DND-41 (cell line): ENCODE results near the gene KANSL1.

Experiments
- ATAC-seq: fragments of 200-7000 bp; cut with Tn5 transposase; 3 replicates; pipeline ENCODE4 v1.9.1; 2021; ENCODE audit warnings: low read depth; ENCODE audit not compliant: insufficient read depth
- DNase-seq: peaks from one replicate; pipeline ENCODE4 v3.0.0-alpha.2; 2020
- H2AFZ ChIP-seq: 2 replicates; pipeline ENCODE4 v1.6.0; 2012; ENCODE audit warnings: low read depth, low read length
- H3K27ac ChIP-seq: 2 replicates; pipeline ENCODE4 v1.5.1; 2012; ENCODE audit warnings: low read length, inconsistent platforms
- H3K27me3 ChIP-seq: fragments of 200-600 bp; sonication (generic); 2 replicates; pipeline ENCODE4 v1.6.0; 2012; ENCODE audit warnings: low read length, mild to moderate bottlenecking, inconsistent platforms; ENCODE audit not compliant: insufficient read depth, poor library complexity
- H3K36me3 ChIP-seq: 2 replicates; pipeline ENCODE4 v1.5.1; 2012; ENCODE audit warnings: low read length, inconsistent platforms; ENCODE audit not compliant: insufficient read depth
- H3K4me1 ChIP-seq: 2 replicates; pipeline ENCODE4 v1.5.1; 2012; ENCODE audit warnings: mild to moderate bottlenecking, low read length; ENCODE audit not compliant: insufficient read depth
- H3K4me2 ChIP-seq: 2 replicates; pipeline ENCODE4 v1.6.0; 2012; ENCODE audit warnings: mild to moderate bottlenecking, moderate library complexity, low read length, inconsistent platforms; ENCODE audit not compliant: insufficient read depth
- H3K4me3 ChIP-seq, 2 experiments: fragments of 200-600 bp in 1 of 2; shearing (Covaris generic) in 1 of 2; 2 replicates each; pipeline ENCODE4 v1.5.1; 2012 to 2016; ENCODE audit warnings: inconsistent platforms in 2 of 2, low read length in 2 of 2, mild to moderate bottlenecking in 2 of 2, low read depth in 1 of 2, moderate library complexity in 1 of 2
- H3K79me2 ChIP-seq: 2 replicates; pipeline ENCODE4 v1.6.0; 2012; ENCODE audit warnings: low read length, inconsistent platforms; ENCODE audit not compliant: insufficient read depth
- H3K9ac ChIP-seq: 2 replicates; pipeline ENCODE4 v1.6.0; 2012; ENCODE audit warnings: low read depth, mild to moderate bottlenecking, inconsistent platforms, low read length, moderate library complexity
- H3K9me3 ChIP-seq: 2 replicates; pipeline ENCODE4 v1.5.1; 2012; ENCODE audit warnings: low read length, moderate library complexity, mild to moderate bottlenecking, inconsistent platforms; ENCODE audit not compliant: insufficient read depth, severe bottlenecking
- H4K20me1 ChIP-seq: 2 replicates; pipeline ENCODE4 v1.6.0; 2012; ENCODE audit warnings: low read length; ENCODE audit not compliant: insufficient read depth
- EZH2 ChIP-seq: IDR thresholded peaks from 3 replicates; pipeline ENCODE4 v1.6.1; 2012; ENCODE audit warnings: borderline replicate concordance, low read depth, mild to moderate bottlenecking, moderate library complexity, low read length, inconsistent platforms; ENCODE audit not compliant: severe bottlenecking
- TF ChIP-seq, protein P1 (sequence below): IDR thresholded peaks from 2 replicates; pipeline ENCODE4 v1.5.1; 2012; ENCODE audit warnings: borderline replicate concordance, low read length, moderate library complexity, mild to moderate bottlenecking; ENCODE audit not compliant: poor library complexity, severe bottlenecking; ENCODE audit errors: extremely low read depth

The KANSL1 gene

GRCh38 chr17:45984368-45984767 is 208.9 kb downstream of the KANSL1 start:
- Histone ChIP-seq H3K4me1 (no peaks in the 10 kb centered on the region), H3K27me3 (peaks cover 4% of the 10 kb centered on the region), H3K36me3 (no peaks in the 10 kb centered on the region), H3K4me2 (no peak overlapping the region), H3K79me2 (no peaks in the 10 kb centered on the region), H4K20me1 (no peaks in the 10 kb centered on the region), H3K9me3 (no peaks in the 10 kb centered on the region), H3K9ac (no peak overlapping the region), H3K27ac (no peak overlapping the region), H2AFZ (no peak overlapping the region), H3K4me3 (no peak overlapping the region)
- no peak for DNase-seq
- no peak for TF ChIP-seq EZH2
- TF ChIP-seq, protein P1, sequence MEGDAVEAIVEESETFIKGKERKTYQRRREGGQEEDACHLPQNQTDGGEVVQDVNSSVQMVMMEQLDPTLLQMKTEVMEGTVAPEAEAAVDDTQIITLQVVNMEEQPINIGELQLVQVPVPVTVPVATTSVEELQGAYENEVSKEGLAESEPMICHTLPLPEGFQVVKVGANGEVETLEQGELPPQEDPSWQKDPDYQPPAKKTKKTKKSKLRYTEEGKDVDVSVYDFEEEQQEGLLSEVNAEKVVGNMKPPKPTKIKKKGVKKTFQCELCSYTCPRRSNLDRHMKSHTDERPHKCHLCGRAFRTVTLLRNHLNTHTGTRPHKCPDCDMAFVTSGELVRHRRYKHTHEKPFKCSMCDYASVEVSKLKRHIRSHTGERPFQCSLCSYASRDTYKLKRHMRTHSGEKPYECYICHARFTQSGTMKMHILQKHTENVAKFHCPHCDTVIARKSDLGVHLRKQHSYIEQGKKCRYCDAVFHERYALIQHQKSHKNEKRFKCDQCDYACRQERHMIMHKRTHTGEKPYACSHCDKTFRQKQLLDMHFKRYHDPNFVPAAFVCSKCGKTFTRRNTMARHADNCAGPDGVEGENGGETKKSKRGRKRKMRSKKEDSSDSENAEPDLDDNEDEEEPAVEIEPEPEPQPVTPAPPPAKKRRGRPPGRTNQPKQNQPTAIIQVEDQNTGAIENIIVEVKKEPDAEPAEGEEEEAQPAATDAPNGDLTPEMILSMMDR, result no peak
- no peak for ATAC-seq

DNA sequence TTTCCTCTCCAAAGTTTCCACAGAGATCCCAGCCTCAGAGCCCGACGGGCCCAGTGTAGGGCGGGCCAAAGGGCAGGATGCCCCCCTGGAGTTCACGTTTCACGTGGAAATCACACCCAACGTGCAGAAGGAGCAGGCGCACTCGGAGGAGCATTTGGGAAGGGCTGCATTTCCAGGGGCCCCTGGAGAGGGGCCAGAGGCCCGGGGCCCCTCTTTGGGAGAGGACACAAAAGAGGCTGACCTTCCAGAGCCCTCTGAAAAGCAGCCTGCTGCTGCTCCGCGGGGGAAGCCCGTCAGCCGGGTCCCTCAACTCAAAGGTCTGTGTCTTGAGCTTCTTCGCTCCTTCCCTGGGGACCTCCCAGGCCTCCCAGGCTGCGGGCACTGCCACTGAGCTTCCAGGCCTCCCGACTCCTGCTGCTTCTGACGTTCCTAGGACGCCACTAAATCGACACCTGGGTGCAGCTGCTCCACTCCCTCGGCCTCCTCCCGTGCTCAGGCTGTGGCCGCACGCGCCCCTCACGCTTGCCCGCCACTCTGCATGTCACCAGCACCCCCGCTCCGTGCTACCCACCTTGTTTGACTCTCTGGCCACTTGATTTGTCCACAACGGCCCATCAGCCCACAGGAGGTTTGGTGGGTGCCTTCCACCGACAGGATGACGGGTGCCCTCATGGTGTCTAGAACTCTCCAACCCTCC is 209.5 kb downstream of the KANSL1 start:
- ATAC-seq (no peak), DNase-seq (no peak)
- Histone ChIP-seq H3K4me3 (no peak overlapping the region), H3K4me1 (no peaks in the 10 kb centered on the region), H3K27ac (no peak overlapping the region), H3K36me3 (no peaks in the 10 kb centered on the region), H3K9me3 (no peaks in the 10 kb centered on the region), H4K20me1 (no peaks in the 10 kb centered on the region), H3K27me3 (peaks cover 4% of the 10 kb centered on the region), H2AFZ (no peak overlapping the region), H3K79me2 (no peaks in the 10 kb centered on the region), H3K4me2 (no peak overlapping the region), H3K9ac (no peak overlapping the region)
- TF ChIP-seq EZH2, result no peak
- TF ChIP-seq, protein P1, result no peak

DNA sequence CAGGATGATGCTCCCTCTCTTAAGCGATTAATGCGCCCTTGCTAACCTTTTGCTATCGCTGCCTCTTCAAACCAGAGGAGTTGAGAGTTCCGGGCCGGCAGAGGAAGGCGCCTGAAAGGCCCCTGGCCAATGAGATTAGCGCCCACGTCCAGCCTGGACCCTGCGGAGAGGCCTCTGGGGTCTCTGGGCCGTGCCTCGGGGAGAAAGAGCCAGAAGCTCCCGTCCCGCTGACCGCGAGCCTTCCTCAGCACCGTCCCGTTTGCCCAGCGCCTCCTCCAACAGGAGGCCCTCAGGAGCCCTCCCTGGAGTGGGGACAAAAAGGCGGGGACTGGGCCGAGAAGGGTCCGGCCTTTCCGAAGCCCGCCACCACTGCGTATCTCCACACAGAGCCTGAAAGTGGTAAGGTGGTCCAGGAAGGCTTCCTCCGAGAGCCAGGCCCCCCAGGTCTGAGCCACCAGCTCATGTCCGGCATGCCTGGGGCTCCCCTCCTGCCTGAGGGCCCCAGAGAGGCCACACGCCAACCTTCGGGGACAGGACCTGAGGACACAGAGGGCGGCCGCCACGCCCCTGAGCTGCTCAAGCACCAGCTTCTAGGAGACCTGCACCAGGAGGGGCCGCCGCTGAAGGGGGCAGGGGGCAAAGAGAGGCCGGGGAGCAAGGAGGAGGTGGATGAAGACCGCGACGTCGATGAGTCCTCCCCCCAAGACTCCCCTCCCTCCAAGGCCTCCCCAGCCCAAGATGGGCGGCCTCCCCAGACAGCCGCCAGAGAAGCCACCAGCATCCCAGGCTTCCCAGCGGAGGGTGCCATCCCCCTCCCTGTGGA is 210.2 kb downstream of the KANSL1 start:
- Histone ChIP-seq H3K27me3 (peaks cover 4% of the 10 kb centered on the region), H4K20me1 (no peaks in the 10 kb centered on the region), H3K4me2 (no peak overlapping the region), H2AFZ (no peak overlapping the region), H3K9me3 (no peaks in the 10 kb centered on the region), H3K4me1 (no peaks in the 10 kb centered on the region), H3K79me2 (no peaks in the 10 kb centered on the region), H3K36me3 (no peaks in the 10 kb centered on the region), H3K9ac (no peak overlapping the region), H3K27ac (no peak overlapping the region), H3K4me3 (no peak overlapping the region)
- no peak for ATAC-seq
- no peak for DNase-seq
- TF ChIP-seq, protein P1, result no peak
- TF ChIP-seq EZH2, result no peak
